GM18909 (cell line): ENCODE measurements around the gene PLEKHG2.

ENCODE experiments used
- ATAC-seq: cut with Tn5 transposase; IDR thresholded peaks from one replicate; pipeline ENCODE4 v1.9.1; 2021; ENCODE audit warnings: mild to moderate bottlenecking; ENCODE audit not compliant: unreplicated experiment, poor library complexity

PLEKHG2 gene

GRCh38 chr19:39415111-39416046 lies 2.9 kb downstream of the PLEKHG2 start:
- no peak for ATAC-seq

DNA sequence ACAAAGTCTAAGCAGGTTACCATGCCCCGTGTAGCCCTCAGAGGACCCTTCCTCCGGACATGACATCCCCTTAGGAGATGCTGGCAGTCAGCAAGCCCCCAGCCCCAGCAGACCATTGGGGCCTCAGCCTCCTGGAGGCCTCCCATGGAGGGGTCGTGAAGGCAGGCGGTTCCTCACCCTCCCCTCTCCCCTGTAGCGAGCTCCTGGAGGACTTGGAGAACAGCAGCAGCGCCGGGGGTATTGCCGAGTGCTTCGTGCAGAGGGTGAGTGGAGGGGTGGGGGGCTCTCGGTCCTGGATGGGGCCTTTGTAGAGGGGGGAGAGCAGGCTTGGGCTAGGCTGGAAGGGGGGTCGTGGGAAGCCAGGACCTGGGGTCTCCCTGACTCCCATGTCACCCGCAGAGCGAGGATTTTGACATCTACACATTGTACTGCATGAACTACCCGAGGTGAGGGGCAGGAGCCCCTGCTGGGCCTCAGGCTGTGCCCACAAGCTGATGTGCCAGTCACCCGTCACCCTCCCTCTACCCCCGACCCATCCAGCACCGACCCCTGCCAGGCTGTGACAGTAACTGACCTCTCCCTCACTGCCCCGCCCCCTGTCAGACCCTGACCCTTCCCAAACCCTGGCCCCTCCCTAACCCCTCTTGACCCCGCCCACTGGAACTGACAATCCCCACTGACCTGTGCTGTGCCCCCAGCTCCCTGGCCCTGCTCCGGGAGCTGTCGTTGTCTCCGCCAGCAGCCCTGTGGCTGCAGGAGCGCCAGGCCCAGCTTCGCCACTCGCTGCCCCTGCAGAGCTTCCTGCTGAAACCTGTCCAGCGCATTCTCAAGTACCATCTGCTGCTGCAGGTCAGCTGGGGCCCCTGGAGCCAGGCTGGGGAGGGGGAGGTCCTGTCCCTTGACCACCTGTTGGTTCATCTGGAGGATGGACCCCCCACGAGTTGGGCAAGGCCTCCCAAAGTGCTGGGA lies 4.0 kb downstream of the PLEKHG2 start:
- ATAC-seq = no peak

- no peak for ATAC-seq
Measured at GRCh38 chr19:39417463-39418181, 5.2 kb downstream of the PLEKHG2 start.

GRCh38 chr19:39419003-39419402 lies 6.5 kb downstream of the PLEKHG2 start:
- ATAC-seq = no peak

DNA sequence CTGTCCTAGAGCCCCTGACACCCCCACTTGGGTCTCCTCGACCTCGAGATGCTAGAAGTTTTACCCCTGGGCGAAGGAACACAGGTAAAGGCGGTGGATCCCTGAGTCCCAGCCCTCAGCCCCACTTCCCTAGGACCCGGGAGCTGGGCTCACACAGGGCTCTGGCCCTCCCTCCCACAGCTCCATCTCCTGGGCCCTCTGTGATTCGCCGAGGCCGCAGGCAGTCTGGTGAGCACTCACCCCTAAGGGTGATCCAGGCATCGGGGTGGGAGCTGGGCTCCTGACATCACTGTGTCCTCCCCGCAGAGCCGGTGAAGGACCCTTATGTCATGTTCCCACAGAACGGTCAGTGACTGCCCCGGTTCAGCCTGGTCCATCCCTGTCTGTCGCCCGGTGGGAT lies 8.3 kb downstream of the PLEKHG2 start:
- no peak for ATAC-seq

DNA sequence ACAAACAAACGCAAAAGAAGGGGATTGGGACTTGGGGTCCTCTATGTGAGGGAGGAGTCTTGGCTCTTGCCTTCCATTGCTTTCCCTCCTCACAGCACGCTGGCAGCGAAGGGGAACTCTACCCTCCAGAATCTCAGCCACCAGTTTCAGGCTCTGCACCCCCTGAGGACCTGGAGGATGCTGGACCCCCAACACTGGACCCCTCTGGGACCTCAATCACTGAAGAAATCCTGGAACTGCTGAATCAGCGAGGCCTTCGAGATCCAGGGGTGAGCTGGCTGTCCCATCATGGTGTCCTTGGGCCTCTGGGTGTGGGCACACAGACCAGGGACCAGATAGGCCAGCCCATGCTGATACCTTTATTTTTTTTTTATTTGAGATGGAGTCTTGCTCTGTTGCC lies 9.6 kb downstream of the PLEKHG2 start:
- ATAC-seq = no peak

DNA sequence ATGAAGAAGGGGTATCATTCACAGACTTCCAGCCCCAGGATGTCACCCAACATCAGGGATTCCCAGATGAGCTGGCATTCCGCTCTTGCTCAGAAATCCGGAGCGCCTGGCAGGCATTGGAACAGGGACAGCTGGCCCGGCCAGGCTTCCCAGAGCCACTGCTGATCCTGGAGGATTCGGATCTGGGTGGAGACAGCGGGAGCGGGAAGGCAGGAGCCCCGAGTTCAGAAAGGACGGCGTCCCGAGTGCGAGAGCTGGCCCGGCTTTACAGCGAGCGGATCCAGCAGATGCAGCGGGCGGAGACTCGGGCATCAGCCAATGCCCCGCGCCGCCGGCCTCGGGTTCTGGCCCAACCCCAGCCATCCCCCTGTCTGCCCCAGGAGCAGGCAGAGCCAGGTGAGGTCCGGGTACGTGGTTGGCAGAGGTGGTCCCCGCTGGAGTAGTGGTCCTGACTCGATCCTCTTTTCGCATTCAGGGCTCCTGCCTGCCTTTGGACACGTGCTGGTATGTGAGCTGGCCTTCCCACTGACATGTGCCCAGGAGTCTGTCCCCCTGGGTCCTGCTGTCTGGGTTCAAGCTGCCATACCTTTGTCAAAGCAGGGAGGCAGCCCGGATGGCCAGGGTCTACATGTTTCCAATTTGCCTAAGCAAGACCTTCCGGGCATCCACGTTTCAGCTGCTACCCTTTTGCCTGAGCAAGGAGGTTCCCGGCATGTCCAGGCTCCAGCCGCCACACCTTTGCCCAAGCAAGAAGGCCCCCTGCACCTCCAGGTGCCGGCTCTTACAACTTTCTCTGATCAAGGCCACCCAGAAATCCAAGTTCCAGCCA lies 11.0 kb downstream of the PLEKHG2 start:
- ATAC-seq = no peak

DNA sequence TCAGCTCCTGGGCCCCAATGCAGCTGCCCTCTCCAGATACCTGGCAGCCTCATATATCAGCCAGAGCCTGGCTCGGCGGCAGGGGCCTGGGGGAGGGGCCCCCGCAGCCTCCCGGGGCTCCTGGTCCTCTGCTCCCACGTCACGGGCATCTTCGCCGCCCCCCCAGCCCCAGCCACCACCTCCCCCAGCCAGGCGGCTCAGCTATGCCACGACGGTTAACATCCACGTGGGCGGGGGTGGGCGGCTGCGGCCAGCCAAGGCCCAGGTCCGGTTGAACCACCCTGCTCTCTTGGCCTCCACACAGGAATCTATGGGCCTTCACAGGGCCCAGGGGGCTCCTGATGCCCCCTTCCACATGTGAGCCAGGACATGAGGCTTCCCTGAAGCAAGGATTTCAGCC lies 12.5 kb downstream of the PLEKHG2 start:
- no peak for ATAC-seq

DNA sequence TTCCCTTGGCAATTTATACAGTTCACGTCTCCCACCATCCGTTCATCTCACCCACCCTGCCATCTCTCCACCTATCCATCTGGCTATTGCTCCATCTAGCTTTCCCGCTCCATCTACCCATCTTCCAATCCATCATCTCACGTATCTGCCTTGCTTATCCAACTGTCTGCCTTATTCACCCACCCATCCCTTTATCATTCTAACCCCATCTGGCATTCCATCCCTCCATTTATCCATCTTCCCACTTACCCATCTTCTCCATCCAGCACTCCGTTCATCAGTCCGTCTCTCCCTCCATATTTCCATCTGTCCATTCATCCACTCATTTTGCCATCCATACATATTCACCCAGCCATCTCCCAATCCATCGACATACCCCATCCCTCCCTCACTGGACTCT lies 13.3 kb downstream of the PLEKHG2 start:
- ATAC-seq = no peak

DNA sequence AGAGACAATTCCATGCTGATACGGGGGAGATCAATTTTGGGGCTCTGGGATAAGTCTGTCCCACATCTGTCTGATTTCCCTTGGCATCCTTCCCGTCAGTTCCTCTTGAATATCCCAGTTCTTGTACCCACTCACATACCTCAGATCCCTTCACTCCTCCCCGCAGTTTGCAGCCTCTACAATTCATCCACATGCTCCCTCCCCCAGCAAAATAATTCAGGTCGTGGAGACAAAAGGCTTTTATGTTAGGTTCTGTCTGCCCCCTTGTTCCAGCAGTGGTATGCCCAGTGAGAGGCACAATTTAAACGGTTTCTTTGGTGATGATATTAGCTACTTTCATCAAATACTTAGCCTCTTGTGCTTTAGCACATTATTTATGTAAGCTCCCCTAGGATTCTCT lies 13.7 kb downstream of the PLEKHG2 start:
- no peak for ATAC-seq

- no peak for ATAC-seq
Measured at GRCh38 chr19:39427707-39428106, 15.2 kb downstream of the PLEKHG2 start.

- ATAC-seq = no peak
Measured at GRCh38 chr19:39428283-39429112, 16.0 kb downstream of the PLEKHG2 start.

DNA sequence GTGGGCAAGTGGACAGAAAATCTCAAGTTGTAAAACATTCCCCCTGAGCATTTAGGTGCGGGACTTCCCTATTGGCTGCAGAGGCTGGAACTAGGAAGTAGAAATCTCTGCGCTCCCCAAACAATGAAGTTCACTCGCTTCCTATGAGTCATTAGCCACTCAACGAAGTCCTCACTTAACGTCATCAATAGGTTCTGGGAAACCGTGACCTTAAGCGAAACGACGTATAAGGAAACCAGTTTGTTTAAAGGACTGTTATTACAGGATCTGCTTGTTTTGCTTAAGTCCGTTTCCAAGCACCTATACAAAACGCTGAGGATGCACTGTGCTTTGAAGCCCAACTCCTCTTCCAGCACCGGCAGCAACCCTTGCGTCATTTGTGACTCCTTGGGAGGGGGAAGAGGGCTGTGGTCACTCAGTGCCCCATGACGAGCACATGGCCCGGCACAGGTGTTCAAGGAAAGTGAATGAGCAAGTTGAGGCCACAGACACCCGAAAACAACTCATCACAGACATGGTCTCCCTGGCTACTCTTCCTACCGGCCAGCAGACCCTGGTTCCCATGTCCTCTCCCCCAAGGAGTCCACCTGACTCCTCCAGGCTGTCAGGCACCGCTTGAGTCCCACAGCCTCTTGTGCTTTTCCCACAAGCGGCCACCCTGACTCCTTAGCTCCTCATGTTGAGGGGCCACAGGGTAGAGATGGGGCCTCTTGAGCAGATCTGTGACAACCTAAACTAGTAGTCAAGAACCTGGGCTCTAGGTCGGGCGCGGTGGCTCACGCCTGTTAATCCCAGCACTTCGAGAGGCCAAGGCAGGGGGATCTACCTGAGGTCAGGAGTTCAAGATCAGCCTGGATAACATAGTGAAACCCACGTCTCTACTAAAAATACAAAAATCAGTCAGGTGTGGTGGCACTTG lies 18.5 kb downstream of the PLEKHG2 start:
- no peak for ATAC-seq

DNA sequence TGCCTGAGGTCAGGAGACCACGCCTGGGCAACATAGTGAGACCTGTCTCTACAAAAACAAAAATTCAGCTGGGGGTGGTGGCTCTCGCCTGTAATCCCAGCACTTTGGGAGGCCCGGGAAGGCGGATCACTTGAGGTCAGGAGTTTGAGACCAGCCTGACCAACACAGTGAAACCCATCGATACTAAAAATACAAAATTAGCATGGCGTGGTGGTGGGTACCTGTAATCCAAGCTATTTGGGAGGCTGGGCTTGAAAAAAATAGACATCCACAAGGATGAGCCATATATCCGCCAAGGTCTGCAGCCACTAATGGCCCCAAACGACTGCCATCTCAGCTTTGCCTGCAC lies 20.2 kb downstream of the PLEKHG2 start:
- ATAC-seq = no peak

DNA sequence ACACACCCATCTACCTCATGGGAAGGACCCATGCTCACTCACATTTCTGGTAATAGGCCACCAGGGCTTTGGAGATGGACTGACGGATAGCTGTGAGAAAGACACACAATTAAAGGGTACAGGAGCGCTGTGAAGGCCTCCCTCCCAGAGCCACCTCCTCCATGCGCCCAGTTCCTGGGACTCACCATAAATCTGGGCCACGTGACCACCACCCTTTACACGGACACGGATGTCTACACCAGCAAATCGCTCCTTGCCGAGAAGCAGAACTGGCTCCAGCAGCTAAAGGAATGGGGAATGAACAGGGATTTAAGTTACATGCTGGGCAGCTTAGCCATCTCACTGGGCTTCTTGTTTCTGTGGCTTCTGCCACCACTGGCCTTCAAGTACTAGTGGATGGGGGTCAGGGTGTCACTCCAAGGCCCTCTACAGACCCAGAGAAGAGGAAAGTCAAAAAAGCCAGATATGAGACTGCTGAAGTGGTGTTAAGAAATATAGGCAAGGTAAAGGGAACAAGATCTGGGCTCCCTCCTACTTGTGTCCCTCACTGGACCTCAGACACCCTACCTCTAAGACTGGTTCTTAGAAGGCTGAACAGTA lies 21.1 kb downstream of the PLEKHG2 start:
- no peak for ATAC-seq

GRCh38 chr19:39434123-39435076 lies 21.9 kb downstream of the PLEKHG2 start:
- no peak for ATAC-seq
